Ammon's horn (tissue), 1 donor: ENCODE measurements around the gene IGBP1.
A peak's percentile ranks its signal among the peaks of the same experiment; 100 is the strongest.
"Not testable (repeated sequence)": the region's sequence is repeated elsewhere in the genome, so short reads cannot be mapped to it uniquely, and the experiment has no call there.

Experiments used
- DNase-seq: peaks from one replicate; pipeline ENCODE4 v3.0.0-alpha.2; 2016; ENCODE audit warnings: low spot score

Gene IGBP1

GRCh38 chrX:70133303-70134115 is at the start of gene IGBP1:
Gene IGBP1, plus strand, starts transcription at chrX:70133447. Its CDS starts 501 bp downstream, at chrX:70133948.
- DNase-seq: peak; percentile 91

DNA sequence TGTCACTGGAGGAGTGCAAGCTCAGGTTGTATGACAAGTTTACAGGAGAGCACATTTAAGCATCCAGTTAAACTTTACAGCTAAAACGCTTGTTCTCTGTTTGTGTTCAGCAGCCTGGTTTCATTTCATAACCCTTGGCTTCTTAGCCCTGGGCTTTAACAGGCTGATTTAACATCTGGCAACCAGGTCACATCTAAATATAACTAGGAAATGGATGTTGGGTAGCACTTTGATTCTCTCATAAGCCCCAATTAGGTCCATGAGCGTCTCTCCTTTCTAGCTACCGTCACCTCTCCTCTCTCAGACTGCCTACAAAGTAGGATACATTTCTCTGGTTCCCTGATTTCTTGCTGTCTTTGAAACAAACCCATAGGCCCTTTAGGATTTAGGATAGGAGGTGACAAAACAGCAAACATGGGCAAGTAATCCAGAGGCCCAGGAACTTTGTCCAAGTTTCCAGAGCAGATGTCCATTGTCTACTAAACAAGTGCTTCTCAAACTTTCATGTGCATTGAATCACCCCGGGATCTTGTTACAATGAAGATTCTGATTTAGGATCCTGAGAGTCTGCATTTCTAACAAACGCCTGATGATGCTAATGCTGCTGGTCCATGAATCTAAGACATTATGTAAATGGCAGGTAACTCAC is 48.5 kb upstream of the IGBP1 start:
- DNase-seq: no peak

GRCh38 chrX:70087857-70088630 is 45.2 kb upstream of the IGBP1 start:
- no peak for DNase-seq

DNA sequence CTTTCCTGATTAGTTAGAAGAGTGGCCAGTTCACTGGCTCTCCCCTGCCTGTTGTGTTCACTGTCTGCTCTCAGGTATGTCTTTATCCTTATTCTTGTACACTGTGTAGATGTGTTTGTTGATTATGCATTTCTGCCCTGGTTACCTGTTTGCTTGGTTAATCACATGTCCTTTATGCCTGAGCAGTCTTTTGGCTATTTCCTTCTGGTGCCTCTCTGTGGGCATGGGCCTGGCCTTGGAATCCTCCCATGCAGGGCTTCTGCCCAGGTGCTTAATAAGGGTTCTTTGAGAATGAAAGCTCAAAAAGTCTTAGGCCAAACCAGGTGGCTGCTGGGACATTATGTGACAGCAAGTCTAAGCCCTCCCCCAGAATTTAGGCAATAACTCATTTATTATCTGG is 44.5 kb upstream of the IGBP1 start:
- DNase-seq: no peak

DNA sequence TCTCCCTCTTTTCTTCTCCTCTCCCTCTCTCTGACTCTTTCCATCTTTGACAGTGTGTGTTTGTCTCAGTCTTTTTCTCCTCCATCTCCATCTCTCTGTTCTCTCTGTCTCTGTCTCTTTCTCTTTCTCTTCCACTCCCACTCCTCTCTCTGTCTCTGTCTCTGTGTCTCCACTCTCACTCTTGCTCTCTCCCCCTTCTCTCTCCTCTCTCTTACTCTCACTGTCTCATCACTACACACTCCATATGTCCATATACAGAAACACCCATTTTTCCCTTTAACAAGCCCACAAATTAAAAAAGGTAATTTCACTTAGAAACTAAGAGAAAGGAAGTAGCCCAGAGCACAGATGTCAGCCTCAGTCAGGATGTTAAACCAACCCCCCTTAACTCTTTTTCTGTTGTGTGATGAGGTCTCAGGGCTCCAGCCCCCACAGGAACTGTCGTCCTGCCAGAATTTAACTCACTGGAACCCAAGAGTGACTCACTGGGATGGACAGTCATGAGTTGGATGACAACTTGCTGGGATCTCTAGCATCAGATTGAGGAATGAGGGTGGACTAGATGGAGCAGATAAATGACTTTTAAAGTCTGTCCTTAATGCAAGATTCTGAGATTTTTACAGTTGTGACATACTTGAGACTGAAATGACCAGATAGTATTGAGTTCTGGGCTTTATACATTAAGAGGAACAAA is 43.5 kb upstream of the IGBP1 start:
- DNase-seq: no peak

- no peak for DNase-seq
Measured at GRCh38 chrX:70092247-70092646, 41.0 kb upstream of the IGBP1 start.

DNA sequence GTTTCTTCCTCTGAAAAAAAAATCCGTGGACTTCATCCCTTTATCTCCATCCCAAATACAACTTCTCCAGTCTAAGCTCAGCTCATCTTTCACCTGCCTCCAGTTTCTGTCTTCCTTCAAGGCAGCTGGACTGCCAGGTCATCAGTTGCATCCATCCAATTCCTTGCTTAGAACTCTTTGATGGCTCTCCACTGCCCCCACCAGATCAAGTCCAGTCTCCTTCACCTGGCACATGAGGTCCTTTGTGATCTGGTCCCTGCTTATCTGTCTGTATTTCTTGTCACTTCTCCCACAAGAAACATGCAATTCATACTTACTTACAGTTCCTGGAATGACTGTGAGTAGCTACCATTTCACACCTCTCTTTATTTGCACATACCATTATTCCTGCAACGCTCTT is 37.2 kb upstream of the IGBP1 start:
- no peak for DNase-seq

- no peak for DNase-seq
Measured at GRCh38 chrX:70105229-70105628, 28.0 kb upstream of the IGBP1 start.

GRCh38 chrX:70111436-70112026 is 21.7 kb upstream of the IGBP1 start:
- DNase-seq: not testable (repeated sequence)

DNA sequence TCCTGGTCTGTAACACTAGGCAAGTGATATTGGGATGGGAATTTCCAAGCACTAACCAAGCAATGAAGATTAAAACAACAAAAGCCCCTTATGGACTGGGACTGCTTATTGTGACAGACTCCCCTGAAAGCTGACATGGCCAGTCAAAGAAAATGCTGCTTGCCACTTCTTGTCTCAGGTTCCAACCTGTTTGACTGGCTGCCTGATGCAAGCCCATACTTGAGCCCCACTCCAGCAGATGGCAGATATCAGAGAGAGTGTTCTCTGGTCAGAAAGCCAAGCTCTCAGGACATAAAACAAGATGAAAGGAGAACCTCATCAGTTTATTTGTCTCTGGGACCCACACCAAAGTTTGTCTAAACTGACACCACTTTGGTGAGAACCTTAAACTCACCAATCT is 15.5 kb upstream of the IGBP1 start:
- no peak for DNase-seq

GRCh38 chrX:70123014-70123413 is 10.2 kb upstream of the IGBP1 start:
- DNase-seq: not testable (repeated sequence)

DNA sequence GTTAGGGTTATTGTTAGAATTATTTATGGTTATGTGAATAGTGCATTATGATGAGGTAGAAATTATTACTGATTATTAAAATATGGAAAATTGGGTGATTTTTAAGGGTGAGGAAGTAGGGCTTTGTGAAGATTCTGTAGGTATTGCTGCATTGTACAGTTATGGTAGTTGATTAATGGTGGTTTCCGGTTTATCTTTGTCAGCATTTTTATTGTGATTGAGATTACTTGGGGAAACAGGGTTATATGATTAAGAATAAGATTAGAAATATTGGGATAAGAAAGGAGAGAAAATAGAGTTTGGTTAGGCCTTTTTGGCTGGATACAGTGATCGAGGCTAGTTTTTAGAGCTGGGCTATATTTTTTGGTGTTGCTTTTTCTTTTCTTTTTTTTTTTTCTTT is 8.6 kb upstream of the IGBP1 start:
- DNase-seq: no peak

GRCh38 chrX:70128071-70128470 is 5.2 kb upstream of the IGBP1 start:
- DNase-seq: no peak

GRCh38 chrX:70129816-70130215 is 3.4 kb upstream of the IGBP1 start:
- no peak for DNase-seq

- DNase-seq: no peak
Measured at GRCh38 chrX:70132224-70132623, 1.0 kb upstream of the IGBP1 start.

GRCh38 chrX:70132877-70133302 is 357 bp upstream of the IGBP1 start:
- no peak for DNase-seq

DNA sequence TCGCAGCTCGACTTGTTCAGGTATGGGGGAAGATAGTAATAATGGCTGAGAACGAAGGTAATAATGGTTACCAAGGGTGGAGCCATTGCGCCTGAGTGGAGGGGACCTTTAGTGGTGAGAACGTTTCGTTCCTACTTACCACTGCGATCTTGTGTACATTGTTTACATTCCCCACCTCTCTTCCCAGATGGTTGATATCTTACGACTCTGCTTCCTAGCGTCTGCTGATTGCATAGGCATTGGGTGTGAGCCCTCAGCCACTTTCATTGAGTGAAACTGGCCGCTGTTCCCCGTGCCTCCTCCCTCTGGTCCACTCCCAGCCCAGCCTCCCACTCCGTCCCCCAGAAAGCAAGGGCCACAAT is 850 bp downstream of the IGBP1 start:
- no peak for DNase-seq

DNA sequence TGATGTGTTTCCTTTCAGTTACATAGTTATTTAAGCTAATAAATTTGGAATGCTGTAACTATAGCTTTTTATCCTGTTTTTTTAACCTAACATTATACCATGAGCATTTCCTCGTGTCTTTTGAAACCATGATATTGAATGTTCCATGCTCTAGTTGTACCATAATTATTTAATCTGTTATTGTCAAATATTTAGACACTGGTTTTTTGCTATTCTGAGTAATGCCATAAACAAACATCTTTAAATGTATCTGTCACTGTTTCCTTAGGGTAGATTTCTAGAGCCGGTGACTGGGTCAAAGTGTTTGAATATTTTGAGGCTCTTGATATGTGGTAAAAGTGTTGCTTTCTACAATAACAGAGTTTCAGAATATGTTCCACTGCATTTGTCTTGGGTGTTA is 5.4 kb downstream of the IGBP1 start:
- DNase-seq: no peak

- DNase-seq: peak; percentile 11
Measured at GRCh38 chrX:70139736-70140135, 6.5 kb downstream of the IGBP1 start.

- no peak for DNase-seq
Measured at GRCh38 chrX:70141373-70141772, 8.1 kb downstream of the IGBP1 start.

GRCh38 chrX:70166601-70167590 is 33.6 kb downstream of the IGBP1 start:
- peak; percentile 6 for DNase-seq
